GM19397 (cell line): Measurements from ENCODE around the gene PRKAG2.
"Not testable (repeated sequence)": the region's sequence is repeated elsewhere in the genome, so short reads cannot be mapped to it uniquely, and the experiment has no call there.

Source experiments
- ATAC-seq: cut with Tn5 transposase; IDR thresholded peaks from one replicate; pipeline ENCODE4 v1.9.1; 2021; ENCODE audit warnings: mild to moderate bottlenecking, moderate library complexity; ENCODE audit not compliant: unreplicated experiment

Gene PRKAG2

GRCh38 chr7:151755131-151755801 is 121.6 kb downstream of the PRKAG2 start:
- no peak for ATAC-seq

DNA sequence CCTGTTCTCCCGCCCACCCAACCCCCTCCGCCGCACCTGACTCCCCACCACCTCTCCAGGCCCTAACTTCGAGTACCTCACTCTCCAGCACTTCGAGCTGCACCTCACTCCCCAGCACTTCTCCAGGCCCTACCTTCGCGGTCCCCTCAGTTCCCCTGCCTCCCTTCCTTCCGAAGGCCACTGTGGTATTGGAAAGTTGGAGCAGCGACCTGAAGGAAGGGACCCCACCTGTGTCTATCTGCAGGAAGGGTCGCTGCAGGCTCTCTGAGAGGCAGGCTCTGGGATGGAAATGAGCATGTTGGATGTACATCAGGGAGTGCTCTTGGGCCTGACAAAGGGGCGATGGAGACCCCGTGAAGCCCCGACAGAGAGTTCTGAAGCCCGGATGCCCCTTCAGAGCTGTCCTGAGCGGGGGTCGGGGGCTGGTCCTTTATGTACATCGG is 122.2 kb downstream of the PRKAG2 start:
- no peak for ATAC-seq

DNA sequence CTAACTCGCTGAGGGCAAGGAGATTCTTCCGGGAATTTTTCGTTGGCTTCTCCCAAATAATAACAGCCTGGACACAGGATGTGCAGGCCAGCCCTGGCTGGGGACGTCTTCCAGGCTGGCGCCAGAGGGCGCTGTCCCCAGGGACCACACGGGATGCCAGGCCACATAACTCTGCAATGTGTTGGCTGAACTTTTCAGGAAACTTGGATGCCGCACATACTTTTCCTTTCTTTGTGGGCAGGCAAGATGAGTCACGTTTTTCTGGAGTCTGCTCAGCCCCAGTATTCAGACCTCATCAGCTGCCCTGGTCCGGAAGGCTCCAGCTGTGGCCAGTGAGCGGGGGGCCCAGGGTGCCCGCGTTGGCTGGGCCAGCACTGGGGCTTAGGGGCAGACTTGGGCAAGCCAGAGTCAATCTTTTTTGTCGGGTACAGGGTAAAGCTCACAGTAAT is 122.7 kb downstream of the PRKAG2 start:
- ATAC-seq: no peak

GRCh38 chr7:151752816-151753595 is 123.9 kb downstream of the PRKAG2 start:
- ATAC-seq: no peak

GRCh38 chr7:151752037-151752436 is 124.9 kb downstream of the PRKAG2 start:
- ATAC-seq: no peak

DNA sequence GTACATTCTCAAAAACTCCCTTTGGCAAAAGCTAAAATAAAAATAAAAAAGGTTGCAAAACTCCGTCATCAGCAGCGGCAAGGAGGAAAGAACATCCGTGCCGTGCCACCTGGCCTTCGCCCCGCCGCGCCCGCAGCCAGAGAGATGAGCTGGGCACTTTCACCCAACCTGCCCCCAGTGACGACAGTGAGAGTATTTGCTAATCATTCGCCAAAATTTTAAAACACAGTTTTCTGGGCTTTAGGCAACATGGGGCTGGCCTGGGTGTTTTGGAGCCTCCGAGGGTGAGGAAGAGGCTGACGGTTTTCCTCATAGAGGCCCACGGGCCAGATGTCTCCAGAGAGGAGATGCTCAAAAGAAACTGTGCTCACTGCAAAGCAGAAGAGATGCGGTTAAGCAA is 128.2 kb downstream of the PRKAG2 start:
- ATAC-seq: no peak

GRCh38 chr7:151748021-151748420 is 128.9 kb downstream of the PRKAG2 start:
- not testable (repeated sequence) for ATAC-seq

DNA sequence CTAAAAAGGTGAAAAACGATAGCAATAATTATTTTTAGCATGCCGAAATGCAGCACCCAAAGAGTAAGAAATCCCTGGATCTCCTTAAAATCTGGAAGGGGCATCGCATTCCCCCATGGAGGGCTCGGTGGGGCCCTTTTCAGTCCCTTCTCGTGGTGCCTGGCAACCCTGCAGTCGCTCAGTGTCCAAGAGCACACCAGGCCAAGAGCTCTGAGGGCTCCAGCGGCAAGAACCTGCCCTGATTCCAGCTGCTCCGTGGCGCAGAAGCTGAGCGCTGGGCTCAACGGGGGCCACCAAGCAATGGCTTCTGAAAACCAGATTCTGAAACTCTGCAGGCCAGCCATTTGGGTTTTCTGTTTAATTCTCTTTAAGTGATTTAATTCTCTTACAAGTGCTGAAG is 131.2 kb downstream of the PRKAG2 start:
- ATAC-seq: no peak

- ATAC-seq: no peak
These were observed 132.0 kb downstream of the PRKAG2 start for GRCh38 chr7:151744656-151745638.

DNA sequence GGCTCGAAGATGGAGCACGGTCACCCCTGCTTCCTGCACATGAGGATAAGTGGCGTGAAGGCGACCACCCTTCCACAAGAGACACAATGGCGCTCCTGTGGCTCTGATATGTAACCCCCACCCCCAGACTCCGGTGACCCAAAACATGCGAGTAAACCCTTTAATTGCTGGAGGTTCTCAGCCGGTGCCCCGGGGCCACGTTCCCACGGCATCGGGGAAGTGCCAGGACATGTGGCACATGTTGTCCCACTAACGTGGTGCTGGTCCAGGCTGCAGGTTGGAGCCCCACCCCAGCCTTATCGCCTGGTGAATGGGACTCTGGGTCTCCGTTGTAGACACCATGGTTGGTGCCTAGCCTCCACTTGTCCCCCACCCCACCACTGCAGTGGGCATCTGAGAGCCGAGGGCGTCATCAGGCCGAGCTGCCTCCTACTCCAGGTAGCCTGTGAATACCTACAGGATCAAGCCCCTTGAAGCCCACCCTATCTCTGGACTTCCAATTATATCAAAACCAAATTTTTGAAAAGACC is 132.8 kb downstream of the PRKAG2 start:
- no peak for ATAC-seq

GRCh38 chr7:151743481-151743983 is 133.4 kb downstream of the PRKAG2 start:
- ATAC-seq: no peak

DNA sequence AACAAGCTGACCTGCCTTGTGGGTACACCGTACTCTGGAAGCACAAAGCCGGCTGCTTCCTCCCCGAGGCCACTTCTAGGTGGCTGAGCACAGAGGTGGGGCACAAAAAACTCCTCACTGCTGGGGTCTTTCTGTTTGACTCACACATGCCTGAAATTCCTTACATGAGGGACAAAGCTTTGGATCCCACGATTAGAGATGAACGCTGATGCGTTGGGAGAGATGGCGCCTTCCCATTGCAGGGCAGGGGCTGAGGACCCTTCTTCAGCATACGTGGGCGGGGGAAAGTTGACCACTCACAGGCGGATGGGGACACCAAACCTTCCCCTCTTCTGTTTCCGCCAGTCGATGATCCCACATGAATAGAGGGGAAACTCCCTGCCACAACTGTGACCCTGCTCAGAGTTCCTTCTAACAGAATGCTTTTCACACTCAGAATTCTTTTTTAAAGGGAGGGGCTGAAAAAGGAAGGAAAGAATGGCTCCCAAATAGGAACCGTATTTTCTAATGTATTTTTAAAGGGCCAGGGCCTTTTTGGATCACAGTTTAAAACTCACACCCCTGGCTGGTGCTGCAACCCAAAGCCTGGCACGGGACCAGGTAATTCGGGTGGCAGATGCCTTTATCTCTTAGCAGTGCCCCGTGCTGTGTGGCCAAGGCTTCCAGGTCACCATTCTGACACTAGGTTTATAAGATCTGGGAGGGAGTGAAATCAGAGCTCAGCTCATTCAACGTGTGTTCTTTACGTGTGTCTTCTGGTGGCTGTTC is 134.0 kb downstream of the PRKAG2 start:
- no peak for ATAC-seq

GRCh38 chr7:151741585-151741984 is 135.3 kb downstream of the PRKAG2 start:
- no peak for ATAC-seq

DNA sequence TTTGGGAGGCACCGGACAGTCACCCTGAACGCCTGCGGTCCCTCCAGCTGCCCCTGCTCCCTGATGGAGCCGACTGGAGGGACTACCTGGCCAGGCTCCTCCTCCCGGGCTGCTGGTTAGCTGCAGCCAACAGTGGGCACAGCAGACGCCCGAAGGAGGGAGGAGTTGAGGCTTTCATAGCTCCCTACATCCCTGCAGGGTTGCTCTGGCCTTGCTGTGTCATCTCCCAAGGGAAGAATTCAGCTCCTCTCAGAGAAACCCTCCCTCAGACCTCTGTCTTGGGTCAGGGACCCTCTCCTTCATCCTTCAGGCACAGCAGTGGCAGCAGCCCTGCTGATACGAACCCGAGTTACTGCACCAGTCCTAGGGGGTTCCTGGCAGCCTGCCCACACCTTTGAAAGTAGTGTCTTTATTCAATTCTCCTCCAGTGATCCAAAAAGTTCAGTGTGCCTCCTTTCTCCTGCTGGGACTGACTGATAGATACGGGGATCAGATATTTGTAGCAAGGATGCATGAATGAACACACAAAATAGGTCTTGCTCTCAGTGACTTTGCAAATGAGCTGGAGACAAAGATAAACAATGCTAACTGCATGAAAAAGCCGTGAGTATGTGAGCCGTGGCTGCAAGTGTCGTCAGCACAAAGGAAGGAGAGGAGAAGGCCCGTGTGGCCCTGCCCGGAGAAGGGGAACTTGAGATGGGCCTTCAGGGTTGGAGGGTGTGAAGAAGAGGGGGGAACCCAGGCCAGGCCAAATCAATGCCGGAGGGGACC is 136.6 kb downstream of the PRKAG2 start:
- no peak for ATAC-seq

- ATAC-seq: no peak
These were observed 138.0 kb downstream of the PRKAG2 start for GRCh38 chr7:151738925-151739324.

GRCh38 chr7:151736403-151736909 is 140.5 kb downstream of the PRKAG2 start:
- no peak for ATAC-seq

DNA sequence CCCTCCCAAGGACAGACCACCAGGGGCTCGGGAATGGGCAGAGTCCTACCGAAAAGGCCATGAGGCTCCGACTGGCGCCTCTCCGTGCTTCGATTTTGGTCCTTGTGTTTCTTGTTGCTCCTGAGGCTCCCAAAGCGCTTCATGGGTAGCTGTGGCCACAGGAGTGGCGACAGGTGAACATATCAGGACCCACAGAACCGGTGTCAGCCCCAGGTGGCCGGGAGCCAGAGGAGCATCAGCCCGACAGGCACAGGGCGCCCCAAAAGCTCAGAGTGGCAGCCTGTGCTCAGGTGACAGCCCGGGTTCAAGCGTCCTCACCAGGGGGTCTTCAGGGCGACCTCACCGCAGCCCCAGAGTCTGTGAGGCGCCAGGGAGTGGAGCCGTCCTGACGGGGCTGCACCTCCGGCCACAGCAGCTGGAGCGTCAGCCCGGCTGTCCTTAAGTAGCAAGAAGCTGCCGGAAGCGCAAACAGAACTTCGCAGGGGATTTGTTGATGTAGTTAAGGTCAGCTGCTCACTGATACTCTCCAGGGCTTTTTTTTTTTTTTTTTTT is 141.0 kb downstream of the PRKAG2 start:
- ATAC-seq: no peak

DNA sequence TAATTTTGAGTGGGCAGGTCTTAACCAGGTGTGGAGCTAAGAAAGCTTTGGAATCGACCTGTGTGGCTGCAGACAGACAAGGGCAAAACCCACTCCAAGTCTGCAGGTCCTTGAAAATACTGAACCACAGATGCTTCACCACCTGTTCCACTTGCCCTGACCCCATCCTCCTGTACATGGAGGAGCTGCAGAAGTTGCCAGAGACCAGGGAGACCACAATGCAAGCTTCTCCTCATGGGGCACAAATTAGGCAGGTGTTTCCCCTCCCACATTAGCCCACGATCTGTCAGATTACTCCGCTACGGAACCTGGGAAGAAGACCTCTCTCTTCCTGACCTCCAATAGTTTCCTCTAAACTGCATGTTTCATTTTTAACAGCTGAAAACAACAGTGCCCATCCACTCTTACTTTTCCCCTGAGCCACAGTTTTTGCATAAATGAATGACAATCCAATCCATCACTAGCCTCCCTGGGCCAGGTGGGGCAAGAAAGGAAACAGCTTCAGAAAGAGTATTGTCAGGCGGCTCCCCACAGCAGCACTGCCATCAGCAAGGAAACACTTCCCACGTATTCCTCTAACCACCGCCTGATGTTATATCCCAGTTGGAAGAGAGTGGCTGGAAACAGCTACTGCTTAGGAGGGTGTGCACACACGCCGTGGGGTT is 141.6 kb downstream of the PRKAG2 start:
- ATAC-seq: no peak
